ENCODE data around the gene BCL11B. TPM values are rescaled to one million over a fixed set of nuclear protein-coding genes. Genes with fewer than 3 reads are reported as not detected.

The BCL11B gene
- total and polyA plus RNA-seq, 2 donors (not counting 1 experiment from before 2014, with no cell fraction given): 0.33 to 0.42 TPM

DNA sequence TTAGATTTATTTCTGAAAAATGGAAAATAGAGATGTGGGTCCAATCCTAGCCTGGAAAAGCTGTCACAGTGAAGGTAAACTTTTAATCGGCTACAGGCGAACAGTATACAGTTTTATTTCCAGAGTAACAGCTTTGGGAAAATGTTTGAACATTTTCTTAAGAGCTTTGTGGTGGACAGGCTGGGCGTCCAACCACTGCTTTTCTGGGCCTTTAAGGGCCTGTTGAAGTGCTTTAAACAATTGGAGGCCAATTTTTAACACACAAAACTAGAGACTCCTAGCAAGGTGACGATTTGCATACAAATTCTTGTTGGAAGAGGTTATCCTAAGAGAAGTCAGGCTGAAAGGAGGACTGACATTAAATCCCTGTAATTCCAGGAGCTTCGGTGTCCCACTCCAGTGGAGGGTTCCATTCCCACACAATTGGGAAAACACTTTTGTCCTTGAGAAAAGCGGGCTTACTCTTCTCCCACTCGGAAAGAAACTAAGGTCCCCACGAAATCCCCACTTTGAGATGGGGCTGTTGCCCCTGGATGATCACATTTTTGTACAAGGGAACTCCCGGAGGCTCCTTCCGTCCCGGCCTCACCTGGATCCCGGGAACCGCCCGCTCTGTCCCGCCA is 26.9 kb downstream of the BCL11B start:
- intact Hi-C loops (cut with micrococcal nuclease): no loop called here
- H3K4me1 Mint-ChIP-seq: no peaks in the 10 kb centered on the region
- Histone ChIP-seq H3K9ac (ENCODE audit: low read length) (no peak overlapping the region), H3K4me2 (replicated peaks; ENCODE audit: low read depth, low read length, poor library complexity, severe bottlenecking) (no peak overlapping the region), H3K27ac (ENCODE audit: low read length in 2 of 2) (no peak overlapping the region), H2AFZ (ENCODE audit: insufficient read depth, low read depth, low read length, poor library complexity, severe bottlenecking) (no peak overlapping the region), H4K20me1 (ENCODE audit: control insufficient read depth, insufficient read depth, low read length, poor library complexity, severe bottlenecking) (no peaks in the 10 kb centered on the region), H3K9me3 (ENCODE audit: control extremely low read depth in 1 of 3, control insufficient read depth in 2 of 3, insufficient read depth in 1 of 3, low read length in 2 of 3) (peaks cover 0 to 18% (median 0%) of the 10 kb centered on the region in 3 donors), H3K36me3 (replicated peaks in 1 of 2; ENCODE audit: control extremely low read depth in 1 of 2, control insufficient read depth in 1 of 2, extremely low read depth in 1 of 2, insufficient read depth in 2 of 2, low read length in 1 of 2) (no peaks in the 10 kb centered on the region), H3K27me3 (replicated peaks in 1 of 4; ENCODE audit: control extremely low read depth in 1 of 4, control insufficient read depth in 3 of 4, insufficient read depth in 4 of 4, low read length in 3 of 4) (peaks cover 0 to 39% (median 8%) of the 10 kb centered on the region in 4 experiments), H3K79me2 (ENCODE audit: control insufficient read depth, insufficient read depth, low read length) (no peaks in the 10 kb centered on the region), H3K4me3 (ENCODE audit: control extremely low read depth in 1 of 5, extremely low read depth in 1 of 5, insufficient read depth in 1 of 5, low read depth in 2 of 5, low read length in 4 of 5) (no peak overlapping the region), H3K4me1 (ENCODE audit: control insufficient read depth in 2 of 2, insufficient read depth in 2 of 2, low read length in 2 of 2) (no peaks in the 10 kb centered on the region)
- 35% methylated on average over 13 of the region's 15 CpGs for WGBS (ENCODE audit: insufficient coverage)
- H3K27me3 Mint-ChIP-seq: peaks cover 50% of the 10 kb centered on the region
- H3K27ac Mint-ChIP-seq: no peak overlapping the region
- DNase-seq (no peak), ATAC-seq (ENCODE audit: low read depth) (no peak)
- TF ChIP-seq EZH2 (IDR thresholded peaks at IDR 0.05; ENCODE audit: borderline replicate concordance, insufficient read depth, low read depth, low read length, poor library complexity, severe bottlenecking) (no peak), CTCF (IDR thresholded peaks at IDR 0.05) (no peak)
- H3K9me3 Mint-ChIP-seq (ENCODE audit: insufficient read depth): no peaks in the 10 kb centered on the region
- ChIA-PET POLR2A (no interaction called here), CTCF (no interaction called here)
- no peak overlapping the region for H3K4me3 Mint-ChIP-seq

GRCh38 chr14:99244367-99244901 is 27.6 kb downstream of the BCL11B start:
- no peak overlapping the region for H3K27ac Mint-ChIP-seq
- no peak overlapping the region for H3K27ac ChIP-seq (ENCODE audit: low read length in 2 of 2)
- peaks cover 48% of the 10 kb centered on the region for H3K27me3 Mint-ChIP-seq
- H2AFZ ChIP-seq (ENCODE audit: insufficient read depth, low read depth, low read length, poor library complexity, severe bottlenecking): no peak overlapping the region
- H3K36me3 ChIP-seq (replicated peaks in 1 of 2; ENCODE audit: control extremely low read depth in 1 of 2, control insufficient read depth in 1 of 2, extremely low read depth in 1 of 2, insufficient read depth in 2 of 2, low read length in 1 of 2): no peaks in the 10 kb centered on the region
- no peaks in the 10 kb centered on the region for H3K9me3 Mint-ChIP-seq (ENCODE audit: insufficient read depth)
- H4K20me1 ChIP-seq (ENCODE audit: control insufficient read depth, insufficient read depth, low read length, poor library complexity, severe bottlenecking): no peaks in the 10 kb centered on the region
- WGBS (ENCODE audit: insufficient coverage): 82% methylated on average over 5 of the region's 16 CpGs
- H3K79me2 ChIP-seq (ENCODE audit: control insufficient read depth, insufficient read depth, low read length): no peaks in the 10 kb centered on the region
- CTCF ChIA-PET: no interaction called here
- no peaks in the 10 kb centered on the region for H3K4me1 Mint-ChIP-seq
- H3K4me2 ChIP-seq (replicated peaks; ENCODE audit: low read depth, low read length, poor library complexity, severe bottlenecking): no peak overlapping the region
- H3K4me3 ChIP-seq (ENCODE audit: control extremely low read depth in 1 of 5, extremely low read depth in 1 of 5, insufficient read depth in 1 of 5, low read depth in 2 of 5, low read length in 4 of 5): no peak overlapping the region
- peaks cover 0 to 18% (median 0%) of the 10 kb centered on the region in 3 donors for H3K9me3 ChIP-seq (ENCODE audit: control extremely low read depth in 1 of 3, control insufficient read depth in 2 of 3, insufficient read depth in 1 of 3, low read length in 2 of 3)
- H3K27me3 ChIP-seq (replicated peaks in 1 of 4; ENCODE audit: control extremely low read depth in 1 of 4, control insufficient read depth in 3 of 4, insufficient read depth in 4 of 4, low read length in 3 of 4): peaks cover 0 to 39% (median 8%) of the 10 kb centered on the region in 4 experiments
- no peaks in the 10 kb centered on the region for H3K4me1 ChIP-seq (ENCODE audit: control insufficient read depth in 2 of 2, insufficient read depth in 2 of 2, low read length in 2 of 2)
- no peak overlapping the region for H3K4me3 Mint-ChIP-seq
- DNase-seq: no peak
- TF ChIP-seq CTCF (IDR thresholded peaks at IDR 0.05) (no peak), EZH2 (IDR thresholded peaks at IDR 0.05; ENCODE audit: borderline replicate concordance, insufficient read depth, low read depth, low read length, poor library complexity, severe bottlenecking) (no peak)
- intact Hi-C loops (cut with micrococcal nuclease): no loop called here
- POLR2A ChIA-PET: no interaction called here
- H3K9ac ChIP-seq (ENCODE audit: low read length): no peak overlapping the region
- no peak for ATAC-seq (ENCODE audit: low read depth)
